GM23338 (cell line): ENCODE results near the gene LRRC4. TPM values are rescaled to one million over a fixed set of nuclear protein-coding genes. Genes with fewer than 3 reads are reported as not detected.

Experiments used
- ATAC-seq: fragments of 200-7000 bp; cut with Tn5 transposase; 3 replicates; pipeline ENCODE4 v1.9.1; 2020
- DNase-seq: peaks from one replicate; pipeline ENCODE4 v3.0.0-alpha.2; 2015; ENCODE audit warnings: low spot score
- H2AFZ ChIP-seq: fragments of 200-600 bp; sonication (generic); 2 replicates; pipeline ENCODE4 v1.8.0; 2016; ENCODE audit warnings: antibody characterized with exemption, mild to moderate bottlenecking, moderate library complexity
- H3F3A ChIP-seq: fragments of 200-600 bp; sonication (generic); replicated peaks from 2 replicates; pipeline ENCODE4 v1.8.0; 2017; ENCODE audit warnings: antibody characterized with exemption, mixed run types, low read depth
- H3K27ac ChIP-seq: fragments of 200-600 bp; sonication (generic); 2 replicates; pipeline ENCODE4 v1.6.1; 2016; ENCODE audit warnings: low read depth
- H3K27me3 ChIP-seq: fragments of 200-600 bp; sonication (generic); 2 replicates; pipeline ENCODE4 v1.8.0; 2016; ENCODE audit warnings: mild to moderate bottlenecking, mixed run types, moderate library complexity; ENCODE audit not compliant: insufficient read depth
- H3K36me3 ChIP-seq: fragments of 200-600 bp; sonication (generic); 2 replicates; pipeline ENCODE4 v1.8.0; 2016; ENCODE audit warnings: mild to moderate bottlenecking; ENCODE audit not compliant: insufficient read depth
- H3K4me1 ChIP-seq: fragments of 200-600 bp; sonication (generic); 2 replicates; pipeline ENCODE4 v1.8.0; 2016; ENCODE audit warnings: mild to moderate bottlenecking, moderate library complexity; ENCODE audit not compliant: insufficient read depth
- H3K4me2 ChIP-seq: fragments of 200-600 bp; sonication (generic); 2 replicates; pipeline ENCODE4 v1.7.1; 2017; ENCODE audit warnings: mixed run types
- H3K4me3 ChIP-seq: fragments of 200-600 bp; sonication (generic); 2 replicates; pipeline ENCODE4 v1.6.1; 2016; ENCODE audit warnings: mixed run types
- H3K79me2 ChIP-seq: fragments of 200-600 bp; sonication (generic); replicated peaks from 2 replicates; pipeline ENCODE4 v1.8.0; 2017; ENCODE audit warnings: mild to moderate bottlenecking; ENCODE audit not compliant: insufficient read depth
- H3K9me2 ChIP-seq: fragments of 200-600 bp; sonication (generic); 2 replicates; pipeline ENCODE4 v1.8.0; 2017; ENCODE audit not compliant: insufficient read depth
- H4K20me1 ChIP-seq: fragments of 200-600 bp; sonication (generic); replicated peaks from 2 replicates; pipeline ENCODE4 v1.8.0; 2017; ENCODE audit warnings: mild to moderate bottlenecking; ENCODE audit not compliant: insufficient read depth
- H3K27ac Mint-ChIP-seq: 2 replicates; pipeline ENCODE4 v1.8.0; 2020; ENCODE audit warnings: inconsistent platforms, mild to moderate bottlenecking, moderate library complexity, mixed read lengths
- H3K27me3 Mint-ChIP-seq: 3 replicates; pipeline ENCODE4 v1.8.0; 2022; ENCODE audit warnings: low read depth, mild to moderate bottlenecking, moderate library complexity, mixed read lengths, inconsistent platforms; ENCODE audit not compliant: insufficient read depth, poor library complexity
- H3K36me3 Mint-ChIP-seq: 3 replicates; pipeline ENCODE4 v1.8.0; 2021; ENCODE audit warnings: low read depth, mild to moderate bottlenecking, inconsistent platforms, moderate library complexity, mixed read lengths
- H3K4me1 Mint-ChIP-seq: 3 replicates; pipeline ENCODE4 v1.8.0; 2020; ENCODE audit warnings: mild to moderate bottlenecking, inconsistent platforms, mixed read lengths
- H3K4me3 Mint-ChIP-seq: 3 replicates; pipeline ENCODE4 v1.8.0; 2021; ENCODE audit warnings: moderate library complexity, mild to moderate bottlenecking, inconsistent platforms, mixed read lengths
- H3K9me3 Mint-ChIP-seq: 3 replicates; pipeline ENCODE4 v1.8.0; 2020; ENCODE audit warnings: moderate library complexity, mild to moderate bottlenecking, inconsistent platforms, mixed read lengths
- CREB1 ChIP-seq: fragments of 250-450 bp; sonication (Bioruptor Pico); IDR thresholded peaks from 2 replicates; pipeline ENCODE4 v1.5.0; 2020; ENCODE audit warnings: low read depth, mild to moderate bottlenecking, moderate library complexity
- ETS1 ChIP-seq: IDR thresholded peaks from 2 replicates; pipeline ENCODE4 v1.6.1; 2016; ENCODE audit warnings: antibody characterized with exemption
- EZH2 ChIP-seq: fragments of 200-600 bp; sonication (generic); IDR thresholded peaks from one replicate; pipeline ENCODE4 v1.8.0; 2017; ENCODE audit warnings: antibody characterized with exemption, mild to moderate bottlenecking, low read depth; ENCODE audit not compliant: unreplicated experiment
- EZH2phosphoT487 ChIP-seq: fragments of 200-600 bp; sonication (generic); IDR thresholded peaks from one replicate; pipeline ENCODE4 v1.8.1; 2018; ENCODE audit warnings: antibody characterized with exemption; ENCODE audit not compliant: unreplicated experiment
- JUNB ChIP-seq: IDR thresholded peaks from one replicate; pipeline ENCODE4 v1.6.1; 2016; ENCODE audit warnings: antibody characterized with exemption; ENCODE audit not compliant: unreplicated experiment
- NANOG ChIP-seq: IDR thresholded peaks from 2 replicates; pipeline ENCODE4 v1.6.1; 2016; ENCODE audit warnings: antibody characterized with exemption, borderline replicate concordance
- POLR2AphosphoS5 ChIP-seq: IDR thresholded peaks from 2 replicates; pipeline ENCODE4 v1.6.1; 2016; ENCODE audit warnings: antibody characterized with exemption, low read depth
- REST ChIP-seq: IDR thresholded peaks from one replicate; pipeline ENCODE4 v1.6.1; 2018; ENCODE audit warnings: antibody characterized with exemption; ENCODE audit not compliant: unreplicated experiment
- ZNF331 ChIP-seq: fragments of 250-450 bp; sonication (Bioruptor Pico); IDR thresholded peaks from 2 replicates; pipeline ENCODE4 v1.5.0; 2020; ENCODE audit warnings: low read depth, mild to moderate bottlenecking, moderate library complexity
- ZNF462 ChIP-seq: fragments of 250-450 bp; sonication (Bioruptor Pico); IDR thresholded peaks from 2 replicates; pipeline ENCODE4 v1.5.0; 2020; ENCODE audit warnings: mild to moderate bottlenecking, moderate library complexity
- polyA plus RNA-seq: library from polyadenylated mRNA; unstranded; fragments of >200 nt; fragmentation: Nextera tagmentation; extraction: Ambion mirVana; gene quantifications from 2 replicates; pipeline ENCODE4 v1.2.1, GENCODE V29; 2016
- total RNA-seq: library from RNA; depleted of rRNA; stranded (reverse); fragments of >200 nt; shearing (Covaris generic); gene quantifications from 2 replicates; pipeline ENCODE4 v1.2.3, GENCODE V29; 2014

Gene LRRC4
- total and polyA plus RNA-seq, 2 experiments from 2014 or later, result 1.9 to 5.2 TPM

GRCh38 chr7:128033246-128033645 is 2.0 kb upstream of the LRRC4 start:
- H3K27ac ChIP-seq, result no peak overlapping the region
- no peaks in the 10 kb centered on the region for H3F3A ChIP-seq
- no peak for DNase-seq
- no peak overlapping the region for H2AFZ ChIP-seq
- peak overlapping the region; percentile 81 for H3K4me3 Mint-ChIP-seq
- TF ChIP-seq REST (no peak), NANOG (no peak), EZH2phosphoT487 (no peak), ETS1 (no peak), EZH2 (no peak), CREB1 (CRISPR knock-in tag) (no peak), ZNF462 (no peak), ZNF331 (CRISPR knock-in tag) (no peak), JUNB (no peak), POLR2AphosphoS5 (no peak)
- H3K4me1 Mint-ChIP-seq, result peaks cover 30% of the 10 kb centered on the region
- H3K36me3 Mint-ChIP-seq, result peaks cover 25% of the 10 kb centered on the region
- H3K9me2 ChIP-seq, result peaks cover 5% of the 10 kb centered on the region; the same call in 1 of the 2 replicates
- no peak for ATAC-seq
- H3K4me1 ChIP-seq, result peaks cover 14% of the 10 kb centered on the region
- no peaks in the 10 kb centered on the region; the same call in 2 of the 3 replicates for H3K9me3 Mint-ChIP-seq
- peaks cover 35% of the 10 kb centered on the region for H3K27me3 Mint-ChIP-seq
- H3K36me3 ChIP-seq, result no peaks in the 10 kb centered on the region
- peaks cover 31% of the 10 kb centered on the region for H3K27me3 ChIP-seq
- H3K27ac Mint-ChIP-seq, result no peak overlapping the region
- peaks cover 14% of the 10 kb centered on the region for H3K79me2 ChIP-seq
- peak overlapping the region; percentile 68 for H3K4me3 ChIP-seq
- peak overlapping the region; percentile 91 for H3K4me2 ChIP-seq
- peaks cover 32% of the 10 kb centered on the region for H4K20me1 ChIP-seq
